DND-41 (cell line): Measurements from ENCODE around the gene FOXK2.

Experiments
- ATAC-seq: fragments of 200-7000 bp; cut with Tn5 transposase; 3 replicates; pipeline ENCODE4 v1.9.1; 2021; ENCODE audit warnings: low read depth; ENCODE audit not compliant: insufficient read depth
- DNase-seq: peaks from one replicate; pipeline ENCODE4 v3.0.0-alpha.2; 2020
- H2AFZ ChIP-seq: 2 replicates; pipeline ENCODE4 v1.6.0; 2012; ENCODE audit warnings: low read depth, low read length
- H3K27ac ChIP-seq: 2 replicates; pipeline ENCODE4 v1.5.1; 2012; ENCODE audit warnings: low read length, inconsistent platforms
- H3K27me3 ChIP-seq: fragments of 200-600 bp; sonication (generic); 2 replicates; pipeline ENCODE4 v1.6.0; 2012; ENCODE audit warnings: low read length, mild to moderate bottlenecking, inconsistent platforms; ENCODE audit not compliant: insufficient read depth, poor library complexity
- H3K36me3 ChIP-seq: 2 replicates; pipeline ENCODE4 v1.5.1; 2012; ENCODE audit warnings: low read length, inconsistent platforms; ENCODE audit not compliant: insufficient read depth
- H3K4me1 ChIP-seq: 2 replicates; pipeline ENCODE4 v1.5.1; 2012; ENCODE audit warnings: mild to moderate bottlenecking, low read length; ENCODE audit not compliant: insufficient read depth
- H3K4me2 ChIP-seq: 2 replicates; pipeline ENCODE4 v1.6.0; 2012; ENCODE audit warnings: mild to moderate bottlenecking, moderate library complexity, low read length, inconsistent platforms; ENCODE audit not compliant: insufficient read depth
- H3K4me3 ChIP-seq, 2 experiments: fragments of 200-600 bp in 1 of 2; shearing (Covaris generic) in 1 of 2; 2 replicates each; pipeline ENCODE4 v1.5.1; 2012 to 2016; ENCODE audit warnings: inconsistent platforms in 2 of 2, low read length in 2 of 2, mild to moderate bottlenecking in 2 of 2, low read depth in 1 of 2, moderate library complexity in 1 of 2
- H3K79me2 ChIP-seq: 2 replicates; pipeline ENCODE4 v1.6.0; 2012; ENCODE audit warnings: low read length, inconsistent platforms; ENCODE audit not compliant: insufficient read depth
- H3K9ac ChIP-seq: 2 replicates; pipeline ENCODE4 v1.6.0; 2012; ENCODE audit warnings: low read depth, mild to moderate bottlenecking, inconsistent platforms, low read length, moderate library complexity
- H3K9me3 ChIP-seq: 2 replicates; pipeline ENCODE4 v1.5.1; 2012; ENCODE audit warnings: low read length, moderate library complexity, mild to moderate bottlenecking, inconsistent platforms; ENCODE audit not compliant: insufficient read depth, severe bottlenecking
- H4K20me1 ChIP-seq: 2 replicates; pipeline ENCODE4 v1.6.0; 2012; ENCODE audit warnings: low read length; ENCODE audit not compliant: insufficient read depth
- CTCF ChIP-seq: IDR thresholded peaks from 2 replicates; pipeline ENCODE4 v1.5.1; 2012; ENCODE audit warnings: borderline replicate concordance, low read length, moderate library complexity, mild to moderate bottlenecking; ENCODE audit not compliant: poor library complexity, severe bottlenecking; ENCODE audit errors: extremely low read depth
- EZH2 ChIP-seq: IDR thresholded peaks from 3 replicates; pipeline ENCODE4 v1.6.1; 2012; ENCODE audit warnings: borderline replicate concordance, low read depth, mild to moderate bottlenecking, moderate library complexity, low read length, inconsistent platforms; ENCODE audit not compliant: severe bottlenecking

The FOXK2 gene

GRCh38 chr17:82648165-82648668 lies 128.7 kb downstream of the FOXK2 start, which contains the start of gene WDR45B:
Gene WDR45B, minus strand, starts transcription at chr17:82648444. Its CDS starts 104 bp downstream, at chr17:82648340.
- Histone ChIP-seq H3K9me3 (no peaks in the 10 kb centered on the region), H3K79me2 (peaks cover 51% of the 10 kb centered on the region), H2AFZ (peak within 1 kb of the TSS; percentile 96), H3K27me3 (no peaks in the 10 kb centered on the region), H3K9ac (peak within 1 kb of the TSS; percentile 91), H3K4me2 (peak within 1 kb of the TSS; percentile 98), H3K4me1 (peaks cover 28% of the 10 kb centered on the region), H4K20me1 (peaks cover 46% of the 10 kb centered on the region), H3K27ac (peak within 1 kb of the TSS; percentile 88), H3K36me3 (peaks cover 27% of the 10 kb centered on the region), H3K4me3 (peak within 1 kb of the TSS; percentile 97 to 100)
- ATAC-seq (peak; percentile 92), DNase-seq (peak; percentile 92)
- TF ChIP-seq CTCF = no peak
- no peak for TF ChIP-seq EZH2

DNA sequence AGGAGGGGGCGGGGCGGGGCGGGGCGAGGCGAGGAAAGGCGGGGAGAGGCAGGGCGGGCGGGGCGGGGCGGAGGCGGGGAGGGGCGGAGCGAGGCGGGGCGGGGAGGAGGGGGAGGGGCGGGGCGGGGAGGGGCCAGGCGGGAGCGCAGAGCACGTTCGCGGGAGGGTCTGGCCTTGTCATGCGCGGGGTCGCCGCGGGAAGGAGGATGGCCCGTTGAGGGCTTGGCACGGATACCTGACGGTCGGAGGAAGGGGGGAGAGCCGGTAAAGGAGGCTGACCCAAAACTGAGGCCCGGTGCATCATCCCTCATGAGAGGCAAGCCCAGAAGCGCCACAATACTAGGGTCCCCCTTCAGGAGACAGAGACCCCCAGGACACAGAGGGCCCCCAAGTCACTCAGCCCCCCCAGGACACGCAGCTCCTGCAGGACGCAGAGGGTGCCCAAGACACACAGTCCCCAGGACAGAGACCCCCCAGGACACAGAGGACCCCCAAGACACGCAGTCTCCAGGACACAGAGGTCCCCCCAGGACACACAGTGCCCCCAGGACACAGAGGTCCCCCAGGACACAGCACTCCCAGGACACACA lies 129.3 kb downstream of the FOXK2 start:
- TF ChIP-seq EZH2 = no peak
- no peak for TF ChIP-seq CTCF
- Histone ChIP-seq H3K4me1 (peaks cover 28% of the 10 kb centered on the region), H3K79me2 (peaks cover 44% of the 10 kb centered on the region), H3K27me3 (no peaks in the 10 kb centered on the region), H3K27ac (peak overlapping the region; percentile 53; the same call in 1 of the 2 replicates), H3K4me3 (peak overlapping the region in 1 of 2 experiments; percentile 51; a peak in 2 of 4 replicates), H4K20me1 (peaks cover 40% of the 10 kb centered on the region), H3K9me3 (no peaks in the 10 kb centered on the region), H2AFZ (0 out of 2 replicates have a peak overlapping the region, but pooled peaks have one; percentile 3), H3K36me3 (peaks cover 21% of the 10 kb centered on the region), H3K9ac (no peak overlapping the region), H3K4me2 (peak overlapping the region; percentile 58)
- DNase-seq = no peak
- 0 out of 3 replicates have a peak, but pooled peaks have one; percentile 23 for ATAC-seq

- Histone ChIP-seq H3K9ac (no peak overlapping the region), H3K27ac (no peak overlapping the region)
- ATAC-seq = no peak
Observed at GRCh38 chr17:82649501-82650261, 130.1 kb downstream of the FOXK2 start.

More at GRCh38 chr17:82649501-82650261, 130.1 kb downstream of the FOXK2 start:
- Histone ChIP-seq H3K79me2 (peaks cover 36% of the 10 kb centered on the region), H3K4me2 (no peak overlapping the region), H2AFZ (no peak overlapping the region), H3K27me3 (no peaks in the 10 kb centered on the region), H3K36me3 (peaks cover 13% of the 10 kb centered on the region), H4K20me1 (peaks cover 32% of the 10 kb centered on the region), H3K9me3 (no peaks in the 10 kb centered on the region), H3K4me3 (no peak overlapping the region), H3K4me1 (peaks cover 28% of the 10 kb centered on the region)
- no peak for DNase-seq
- TF ChIP-seq CTCF (no peak), EZH2 (no peak)
